SJCRH30 (cell line): Measurements from ENCODE around the gene CDCP1. TPM values are rescaled to one million over a fixed set of nuclear protein-coding genes. Genes with fewer than 3 reads are reported as not detected.
"Not testable (repeated sequence)": the region's sequence is repeated elsewhere in the genome, so short reads cannot be mapped to it uniquely, and the experiment has no call there.

Experiments
- DNase-seq, 2 experiments: peaks; one replicate each; pipeline ENCODE4 v3.0.0-alpha.2; 2015 to 2020
- H3K27ac ChIP-seq: fragments of 250-450 bp; sonication (Bioruptor Pico); 2 replicates; pipeline ENCODE4 v1.5.1; 2020; ENCODE audit warnings: mild to moderate bottlenecking, moderate library complexity
- H3K27me3 ChIP-seq: fragments of 250-450 bp; sonication (Bioruptor Pico); 2 replicates; pipeline ENCODE4 v1.5.1; 2020; ENCODE audit warnings: mild to moderate bottlenecking, moderate library complexity
- H3K36me3 ChIP-seq: fragments of 250-450 bp; sonication (Bioruptor Pico); 2 replicates; pipeline ENCODE4 v1.5.1; 2020; ENCODE audit warnings: mild to moderate bottlenecking, moderate library complexity
- H3K4me1 ChIP-seq: fragments of 250-450 bp; sonication (Bioruptor Pico); 2 replicates; pipeline ENCODE4 v1.5.1; 2020; ENCODE audit warnings: mild to moderate bottlenecking, moderate library complexity
- H3K4me3 ChIP-seq: fragments of 250-450 bp; sonication (Bioruptor Pico); 2 replicates; pipeline ENCODE4 v1.5.1; 2020; ENCODE audit warnings: mild to moderate bottlenecking, moderate library complexity
- H3K9me3 ChIP-seq: fragments of 250-450 bp; sonication (Bioruptor Pico); replicated peaks from 2 replicates; pipeline ENCODE4 v1.5.1; 2020; ENCODE audit warnings: mild to moderate bottlenecking, moderate library complexity
- total RNA-seq: library from RNA; depleted of rRNA; stranded (reverse); fragments of >200 nt; shearing (Covaris generic); gene quantifications from 2 replicates; pipeline ENCODE4 v1.2.3, GENCODE V29; 2014

CDCP1 gene
- total RNA-seq, 1 experiment from 2014 or later = not detected

GRCh38 chr3:45164056-45164455 is 17.9 kb upstream of the CDCP1 start:
- Histone ChIP-seq H3K36me3 (no peaks in the 10 kb centered on the region), H3K4me3 (no peak overlapping the region), H3K4me1 (peaks cover 20% of the 10 kb centered on the region), H3K27ac (no peak overlapping the region), H3K9me3 (no peaks in the 10 kb centered on the region; the same call in 1 of the 2 replicates), H3K27me3 (no peaks in the 10 kb centered on the region)
- DNase-seq = no peak

- no peaks in the 10 kb centered on the region; the same call in 1 of the 2 replicates for H3K9me3 ChIP-seq
These were observed 17.3 kb upstream of the CDCP1 start for GRCh38 chr3:45163481-45163880.

GRCh38 chr3:45154641-45155147 is 8.5 kb upstream of the CDCP1 start:
- no peak for DNase-seq
- Histone ChIP-seq H3K27ac (no peak overlapping the region), H3K36me3 (no peaks in the 10 kb centered on the region), H3K4me3 (no peak overlapping the region), H3K4me1 (no peaks in the 10 kb centered on the region), H3K27me3 (no peaks in the 10 kb centered on the region), H3K9me3 (no peaks in the 10 kb centered on the region)

More at GRCh38 chr3:45163481-45163880, 17.3 kb upstream of the CDCP1 start:
- Histone ChIP-seq H3K27ac (no peak overlapping the region), H3K4me3 (no peak overlapping the region), H3K27me3 (no peaks in the 10 kb centered on the region), H3K4me1 (peaks cover 19% of the 10 kb centered on the region), H3K36me3 (no peaks in the 10 kb centered on the region)
- no peak for DNase-seq

GRCh38 chr3:45153658-45154437 is 7.7 kb upstream of the CDCP1 start:
- no peak for DNase-seq
- no peak overlapping the region for H3K4me3 ChIP-seq
- H3K36me3 ChIP-seq = no peaks in the 10 kb centered on the region
- no peaks in the 10 kb centered on the region for H3K27me3 ChIP-seq
- no peak overlapping the region for H3K27ac ChIP-seq
- H3K9me3 ChIP-seq = no peaks in the 10 kb centered on the region
- no peaks in the 10 kb centered on the region for H3K4me1 ChIP-seq

- Histone ChIP-seq H3K27me3 (no peaks in the 10 kb centered on the region), H3K36me3 (no peaks in the 10 kb centered on the region), H3K9me3 (no peaks in the 10 kb centered on the region), H3K4me3 (no peak overlapping the region), H3K27ac (no peak overlapping the region), H3K4me1 (no peaks in the 10 kb centered on the region)
- no peak for DNase-seq
These were observed 6.1 kb upstream of the CDCP1 start for GRCh38 chr3:45152307-45152706.

- Histone ChIP-seq H3K27ac (no peak overlapping the region), H3K9me3 (no peaks in the 10 kb centered on the region), H3K27me3 (no peaks in the 10 kb centered on the region), H3K4me3 (no peak overlapping the region), H3K4me1 (no peaks in the 10 kb centered on the region), H3K36me3 (no peaks in the 10 kb centered on the region)
- no peak for DNase-seq
These were observed 4.9 kb upstream of the CDCP1 start for GRCh38 chr3:45151100-45151499.

- Histone ChIP-seq H3K36me3 (no peaks in the 10 kb centered on the region), H3K9me3 (no peaks in the 10 kb centered on the region), H3K4me1 (no peaks in the 10 kb centered on the region), H3K27me3 (no peaks in the 10 kb centered on the region), H3K27ac (no peak overlapping the region), H3K4me3 (no peak overlapping the region)
- no peak for DNase-seq
These were observed 2.7 kb upstream of the CDCP1 start for GRCh38 chr3:45148921-45149320.

- Histone ChIP-seq H3K27me3 (no peaks in the 10 kb centered on the region), H3K36me3 (no peaks in the 10 kb centered on the region), H3K4me1 (no peaks in the 10 kb centered on the region), H3K27ac (no peak overlapping the region), H3K4me3 (no peak overlapping the region), H3K9me3 (no peaks in the 10 kb centered on the region)
- no peak for DNase-seq
These were observed 955 bp downstream of the CDCP1 start for GRCh38 chr3:45145223-45145622.

GRCh38 chr3:45143673-45144671 is 2.2 kb downstream of the CDCP1 start:
- no peaks in the 10 kb centered on the region for H3K27me3 ChIP-seq
- H3K9me3 ChIP-seq = no peaks in the 10 kb centered on the region
- no peak overlapping the region for H3K4me3 ChIP-seq
- no peaks in the 10 kb centered on the region for H3K36me3 ChIP-seq
- H3K4me1 ChIP-seq = no peaks in the 10 kb centered on the region
- no peak for DNase-seq
- no peak overlapping the region for H3K27ac ChIP-seq

- H3K4me3 ChIP-seq, H3K9me3 ChIP-seq, H3K4me1 ChIP-seq, H3K36me3 ChIP-seq, H3K27ac ChIP-seq, H3K27me3 ChIP-seq, DNase-seq: not testable (repeated sequence)
These were observed 5.4 kb downstream of the CDCP1 start for GRCh38 chr3:45140770-45141155.

GRCh38 chr3:45140141-45140769 is 5.9 kb downstream of the CDCP1 start:
- DNase-seq = no peak
- Histone ChIP-seq H3K27me3 (no peaks in the 10 kb centered on the region), H3K27ac (no peak overlapping the region), H3K4me3 (no peak overlapping the region), H3K4me1 (no peaks in the 10 kb centered on the region), H3K36me3 (no peaks in the 10 kb centered on the region), H3K9me3 (no peaks in the 10 kb centered on the region)

GRCh38 chr3:45139372-45140140 is 6.6 kb downstream of the CDCP1 start:
- Histone ChIP-seq H3K27ac (no peak overlapping the region), H3K4me3 (no peak overlapping the region), H3K4me1 (no peaks in the 10 kb centered on the region), H3K9me3 (no peaks in the 10 kb centered on the region), H3K27me3 (no peaks in the 10 kb centered on the region), H3K36me3 (no peaks in the 10 kb centered on the region)
- DNase-seq = no peak

GRCh38 chr3:45137656-45138181 is 8.5 kb downstream of the CDCP1 start:
- no peaks in the 10 kb centered on the region for H3K4me1 ChIP-seq
- no peaks in the 10 kb centered on the region for H3K36me3 ChIP-seq
- no peak for DNase-seq
- H3K27me3 ChIP-seq = no peaks in the 10 kb centered on the region
- no peaks in the 10 kb centered on the region for H3K9me3 ChIP-seq
- no peak overlapping the region for H3K4me3 ChIP-seq
- H3K27ac ChIP-seq = no peak overlapping the region

- Histone ChIP-seq H3K4me3 (no peak overlapping the region), H3K27ac (no peak overlapping the region), H3K27me3 (no peaks in the 10 kb centered on the region), H3K9me3 (no peaks in the 10 kb centered on the region), H3K36me3 (no peaks in the 10 kb centered on the region), H3K4me1 (no peaks in the 10 kb centered on the region)
- DNase-seq = no peak
These were observed 10.2 kb downstream of the CDCP1 start for GRCh38 chr3:45135959-45136358.
